ENCODE results near the gene PTPN21. TPM values are rescaled to one million over a fixed set of nuclear protein-coding genes. Genes with fewer than 3 reads are reported as not detected.

Gene PTPN21
- total and polyA plus RNA-seq, 7 donors: 4.7 to 27.3 (median 14.8) TPM

- TF ChIP-seq CTCF (IDR thresholded peaks at IDR 0.05): no peak
These were observed 43.4 kb upstream of the PTPN21 start for GRCh38 chr14:88598097-88598675.

GRCh38 chr14:88597601-88598000 is 42.8 kb upstream of the PTPN21 start:
- ATAC-seq (no peak), DNase-seq (no peak)
- Histone ChIP-seq H3K27me3 (ENCODE audit: insufficient read depth in 3 of 3, low read length in 2 of 3) (no peaks in the 10 kb centered on the region), H3K4me3 (no peak overlapping the region), H3K27ac (no peak overlapping the region), H3K4me1 (no peaks in the 10 kb centered on the region), H3K36me3 (ENCODE audit: insufficient read depth in 1 of 2, low read depth in 1 of 2) (peaks cover 0 to 99% of the 10 kb centered on the region in 2 donors), H3K9me3 (no peaks in the 10 kb centered on the region)
- 94 to 97% (median 95%) methylated on average over 4 of the region's 4 CpGs for WGBS, 3 donors
- TF ChIP-seq CTCF (IDR thresholded peaks at IDR 0.05): no peak
- intact Hi-C loops (cut with DNase I): no loop called here

More at GRCh38 chr14:88598097-88598675, 43.4 kb upstream of the PTPN21 start:
- no peak overlapping the region for H3K4me3 ChIP-seq
- no peaks in the 10 kb centered on the region for H3K27me3 ChIP-seq (ENCODE audit: insufficient read depth in 3 of 3, low read length in 2 of 3)
- no peaks in the 10 kb centered on the region for H3K4me1 ChIP-seq
- ATAC-seq (no peak), DNase-seq (no peak)
- intact Hi-C loops (cut with DNase I): no loop called here
- H3K9me3 ChIP-seq: no peaks in the 10 kb centered on the region
- 81 to 97% (median 86%) methylated on average over 2 of the region's 2 CpGs for WGBS, 3 donors
- peaks cover 0 to 99% of the 10 kb centered on the region in 2 donors for H3K36me3 ChIP-seq (ENCODE audit: insufficient read depth in 1 of 2, low read depth in 1 of 2)
- H3K27ac ChIP-seq: no peak overlapping the region

- no peak overlapping the region for H3K27ac ChIP-seq
- no peaks in the 10 kb centered on the region for H3K9me3 ChIP-seq
- intact Hi-C loops (cut with DNase I): no loop called here
- no peak for TF ChIP-seq CTCF (IDR thresholded peaks at IDR 0.05)
- H3K27me3 ChIP-seq (ENCODE audit: insufficient read depth in 3 of 3, low read length in 2 of 3): no peaks in the 10 kb centered on the region
- DNase-seq (no peak), ATAC-seq (no peak)
- peaks cover 0 to 97% of the 10 kb centered on the region in 2 donors for H3K36me3 ChIP-seq (ENCODE audit: insufficient read depth in 1 of 2, low read depth in 1 of 2)
- no peak overlapping the region for H3K4me3 ChIP-seq
- 91 to 97% (median 92%) methylated on average over 4 of the region's 4 CpGs for WGBS, 3 donors
- no peaks in the 10 kb centered on the region for H3K4me1 ChIP-seq
These were observed 42.2 kb upstream of the PTPN21 start for GRCh38 chr14:88597038-88597437.

GRCh38 chr14:88592031-88592430 is 37.2 kb upstream of the PTPN21 start:
- Histone ChIP-seq H3K9me3 (no peaks in the 10 kb centered on the region), H3K27ac (no peak overlapping the region), H3K4me3 (no peak overlapping the region), H3K4me1 (no peaks in the 10 kb centered on the region), H3K27me3 (ENCODE audit: insufficient read depth in 3 of 3, low read length in 2 of 3) (no peaks in the 10 kb centered on the region), H3K36me3 (ENCODE audit: insufficient read depth in 1 of 2, low read depth in 1 of 2) (peaks cover 0 to 96% of the 10 kb centered on the region in 2 donors)
- intact Hi-C loops (cut with DNase I): no loop called here
- TF ChIP-seq CTCF (IDR thresholded peaks at IDR 0.05): no peak
- 0 to 66% (median 48%) methylated on average over 1 of the region's 1 CpG for WGBS, 3 donors
- ATAC-seq (no peak), DNase-seq (no peak)

- no peaks in the 10 kb centered on the region for H3K4me1 ChIP-seq
- H3K36me3 ChIP-seq (ENCODE audit: insufficient read depth in 1 of 2, low read depth in 1 of 2): peaks cover 0 to 96% of the 10 kb centered on the region in 2 donors
- no peaks in the 10 kb centered on the region for H3K27me3 ChIP-seq (ENCODE audit: insufficient read depth in 3 of 3, low read length in 2 of 3)
- WGBS, 3 donors: 72 to 76% (median 73%) methylated on average over 4 of the region's 4 CpGs
- H3K9me3 ChIP-seq: no peaks in the 10 kb centered on the region
- ATAC-seq (no peak), DNase-seq (no peak)
- H3K4me3 ChIP-seq: no peak overlapping the region
- no peak overlapping the region for H3K27ac ChIP-seq
- TF ChIP-seq CTCF (IDR thresholded peaks at IDR 0.05): no peak
- intact Hi-C loops (cut with DNase I): no loop called here
These were observed 35.4 kb upstream of the PTPN21 start for GRCh38 chr14:88590173-88590572.
